22Rv1 (cell line): ENCODE data around the gene PDGFD.

Experiments used
- CTCF ChIP-seq: fragments of 450-650 bp; IDR thresholded peaks from 2 replicates; pipeline ENCODE4 v1.5.1; 2017; ENCODE audit warnings: mild to moderate bottlenecking
- ZFX ChIP-seq: fragments of 450-650 bp; IDR thresholded peaks from 2 replicates; pipeline ENCODE4 v1.6.1; 2017; ENCODE audit warnings: antibody characterized with exemption, borderline replicate concordance

- TF ChIP-seq CTCF (no peak), ZFX (no peak)
Observed at GRCh38 chr11:104058680-104059079, 105.3 kb downstream of the PDGFD start.
